Fibroblast of lung (primary cell): ENCODE results near the gene MMP13.
"Not testable (repeated sequence)": the region's sequence is repeated elsewhere in the genome, so short reads cannot be mapped to it uniquely, and the experiment has no call there.

Source experiments
- EZH2 ChIP-seq: IDR thresholded peaks from 2 replicates; pipeline ENCODE4 v1.5.1; 2012; ENCODE audit warnings: low read length, control low read depth, mild to moderate bottlenecking; ENCODE audit errors: missing control alignments
- TF ChIP-seq, protein P1 (sequence below), 2 donors: IDR thresholded peaks in 1 of 2; conservative IDR thresholded peaks in 1 of 2; 1 replicate in 1 of 2; 2 replicates in 1 of 2; pipeline ENCODE4 v1.5.1; 2011 to 2012; ENCODE audit warnings: low read length in 2 of 2, control low read depth in 1 of 2, inconsistent platforms in 1 of 2, low read depth in 1 of 2, mild to moderate bottlenecking in 1 of 2

DNA sequence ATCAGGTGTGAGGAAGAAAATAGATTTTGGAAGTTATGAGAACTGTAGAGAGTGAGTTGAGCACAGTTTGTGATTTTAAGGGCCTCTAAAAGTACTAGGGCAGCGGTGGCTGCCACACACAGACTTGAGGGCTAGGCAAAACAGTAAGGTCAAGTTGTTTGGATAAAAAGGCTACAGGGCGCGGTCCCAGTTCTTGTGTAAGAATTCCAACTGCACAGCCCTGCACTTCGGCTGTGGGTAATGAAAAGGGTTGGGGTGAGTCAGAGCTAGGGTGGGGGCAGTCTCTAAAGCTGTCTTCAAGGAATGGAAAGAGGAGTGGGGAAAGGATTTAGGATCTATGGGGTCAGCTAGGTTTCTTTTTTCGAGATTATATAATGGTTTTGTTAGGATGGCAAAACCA is 49.7 kb downstream of the MMP13 start:
- not testable (repeated sequence) for TF ChIP-seq EZH2
- TF ChIP-seq, protein P1, sequence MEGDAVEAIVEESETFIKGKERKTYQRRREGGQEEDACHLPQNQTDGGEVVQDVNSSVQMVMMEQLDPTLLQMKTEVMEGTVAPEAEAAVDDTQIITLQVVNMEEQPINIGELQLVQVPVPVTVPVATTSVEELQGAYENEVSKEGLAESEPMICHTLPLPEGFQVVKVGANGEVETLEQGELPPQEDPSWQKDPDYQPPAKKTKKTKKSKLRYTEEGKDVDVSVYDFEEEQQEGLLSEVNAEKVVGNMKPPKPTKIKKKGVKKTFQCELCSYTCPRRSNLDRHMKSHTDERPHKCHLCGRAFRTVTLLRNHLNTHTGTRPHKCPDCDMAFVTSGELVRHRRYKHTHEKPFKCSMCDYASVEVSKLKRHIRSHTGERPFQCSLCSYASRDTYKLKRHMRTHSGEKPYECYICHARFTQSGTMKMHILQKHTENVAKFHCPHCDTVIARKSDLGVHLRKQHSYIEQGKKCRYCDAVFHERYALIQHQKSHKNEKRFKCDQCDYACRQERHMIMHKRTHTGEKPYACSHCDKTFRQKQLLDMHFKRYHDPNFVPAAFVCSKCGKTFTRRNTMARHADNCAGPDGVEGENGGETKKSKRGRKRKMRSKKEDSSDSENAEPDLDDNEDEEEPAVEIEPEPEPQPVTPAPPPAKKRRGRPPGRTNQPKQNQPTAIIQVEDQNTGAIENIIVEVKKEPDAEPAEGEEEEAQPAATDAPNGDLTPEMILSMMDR (conservative IDR thresholded peaks at IDR 0.05 in 1 of 2, IDR thresholded peaks at IDR 0.05 in 1 of 2; ENCODE audit: low read depth in 1 of 2, low read length in 2 of 2), result not testable (repeated sequence)
